ENCODE results near the gene RAB40C.

The RAB40C gene

DNA sequence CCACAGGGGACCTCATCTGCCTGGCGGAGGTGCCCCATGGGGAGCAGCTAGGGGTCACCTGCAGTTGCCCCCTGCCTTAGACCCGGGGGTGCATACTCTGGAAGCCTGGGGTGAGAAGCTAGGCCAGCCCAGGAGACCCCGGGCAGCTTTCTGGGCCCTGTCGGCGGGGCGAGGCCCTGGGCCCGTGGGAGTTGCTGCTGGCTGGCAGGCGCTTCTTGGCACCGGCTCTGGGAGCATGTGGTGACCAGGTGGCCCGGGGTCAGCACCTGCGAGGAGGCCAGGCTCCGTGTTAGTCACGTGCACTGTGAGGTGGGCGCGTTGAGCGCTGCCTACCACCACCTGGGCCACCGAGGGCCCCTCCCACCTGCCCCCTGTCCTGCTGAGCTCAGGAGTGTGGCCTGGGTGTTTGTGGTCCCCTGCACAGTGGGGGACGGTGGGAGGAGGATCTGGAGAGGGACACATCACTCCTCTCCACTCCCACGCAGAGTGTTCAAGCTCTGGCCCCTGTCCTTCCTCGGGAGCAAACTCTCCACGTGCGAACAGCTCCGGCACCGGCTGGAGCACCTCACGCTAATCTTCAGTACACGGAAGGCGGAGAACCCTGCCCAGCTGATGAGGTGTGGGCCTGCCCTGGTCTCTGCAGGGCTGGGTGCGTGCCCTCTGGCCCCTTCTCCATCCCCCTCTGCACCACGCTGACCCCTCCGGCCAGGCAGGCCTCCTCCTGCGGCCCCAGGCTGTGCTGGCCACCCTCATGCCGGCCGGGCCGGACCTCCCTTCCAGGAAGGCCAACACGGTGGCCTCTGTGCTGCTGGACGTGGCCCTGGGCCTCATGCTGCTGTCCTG is 14.3 kb upstream of the RAB40C start:
- DNase-seq: no peak

DNA sequence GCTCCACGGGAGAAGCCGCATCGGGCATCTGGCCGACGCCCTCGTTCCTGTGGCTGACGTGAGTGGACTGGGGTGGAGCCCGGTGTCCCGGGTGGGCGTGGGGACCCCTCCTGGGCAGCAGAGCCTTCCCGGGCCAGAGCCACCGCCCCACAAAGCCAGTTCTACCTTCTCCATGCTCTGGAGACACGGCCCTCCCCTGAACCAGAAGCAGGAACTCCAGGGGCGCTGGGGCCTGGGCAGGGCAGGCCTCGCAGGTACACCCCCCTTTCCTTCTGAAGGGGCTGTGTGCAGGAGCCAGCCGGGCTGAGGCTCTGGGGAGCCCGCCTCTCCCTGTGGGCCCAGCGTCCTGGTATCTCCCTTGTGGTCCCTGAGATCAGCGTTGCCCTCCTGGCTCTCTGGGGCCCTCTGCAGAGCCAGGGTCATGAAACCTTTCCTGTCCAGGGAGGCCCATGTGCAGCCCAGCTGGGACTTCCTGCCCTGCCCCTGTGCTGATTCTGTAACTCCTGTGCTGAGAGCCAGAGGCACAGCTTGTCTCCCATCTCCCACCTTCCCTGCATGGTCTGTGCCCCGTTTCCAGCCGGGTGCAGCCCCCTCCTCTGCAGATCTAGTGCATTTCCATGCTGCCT is 13.6 kb upstream of the RAB40C start:
- DNase-seq: no peak

DNA sequence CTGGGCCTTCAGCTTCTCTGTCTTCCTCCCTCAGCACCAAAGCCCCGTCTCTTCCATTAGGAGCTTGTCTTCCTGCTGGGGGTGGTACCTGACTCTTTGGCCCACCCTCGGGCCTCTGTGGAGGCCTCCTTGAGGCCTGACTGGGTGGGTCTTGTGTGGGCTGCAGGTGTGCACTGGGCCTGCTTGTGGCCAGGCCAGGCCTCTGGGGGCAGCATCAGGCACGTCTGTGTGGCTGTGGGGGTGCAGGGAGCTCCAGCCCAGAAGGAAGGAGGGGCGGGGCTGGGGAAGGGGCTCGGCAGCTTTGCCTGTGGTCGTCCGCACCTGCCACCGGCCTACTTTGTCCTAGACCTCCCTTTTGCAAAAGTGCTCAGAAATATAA is 13.1 kb upstream of the RAB40C start:
- no peak for DNase-seq

DNA sequence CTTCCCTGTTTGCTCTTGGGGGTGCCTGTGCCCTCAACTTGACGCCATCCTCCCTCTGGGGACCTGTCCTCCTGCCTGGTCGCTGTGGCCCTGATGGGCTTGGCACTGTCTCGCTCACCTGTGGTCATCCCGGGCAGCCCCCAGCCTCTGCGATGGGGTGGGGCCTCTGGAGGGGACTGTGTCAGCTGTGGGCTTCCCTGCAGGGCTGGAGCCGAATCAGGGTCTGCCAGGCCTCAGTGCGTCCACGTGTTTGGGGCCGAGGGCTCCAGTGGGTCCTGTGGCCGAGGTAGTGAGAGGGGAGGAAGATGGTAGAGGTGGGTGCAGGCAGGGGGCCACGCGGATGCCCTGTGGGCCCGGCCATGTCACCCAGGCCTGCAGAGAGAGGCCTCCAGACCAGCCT is 12.1 kb upstream of the RAB40C start:
- no peak for DNase-seq

DNA sequence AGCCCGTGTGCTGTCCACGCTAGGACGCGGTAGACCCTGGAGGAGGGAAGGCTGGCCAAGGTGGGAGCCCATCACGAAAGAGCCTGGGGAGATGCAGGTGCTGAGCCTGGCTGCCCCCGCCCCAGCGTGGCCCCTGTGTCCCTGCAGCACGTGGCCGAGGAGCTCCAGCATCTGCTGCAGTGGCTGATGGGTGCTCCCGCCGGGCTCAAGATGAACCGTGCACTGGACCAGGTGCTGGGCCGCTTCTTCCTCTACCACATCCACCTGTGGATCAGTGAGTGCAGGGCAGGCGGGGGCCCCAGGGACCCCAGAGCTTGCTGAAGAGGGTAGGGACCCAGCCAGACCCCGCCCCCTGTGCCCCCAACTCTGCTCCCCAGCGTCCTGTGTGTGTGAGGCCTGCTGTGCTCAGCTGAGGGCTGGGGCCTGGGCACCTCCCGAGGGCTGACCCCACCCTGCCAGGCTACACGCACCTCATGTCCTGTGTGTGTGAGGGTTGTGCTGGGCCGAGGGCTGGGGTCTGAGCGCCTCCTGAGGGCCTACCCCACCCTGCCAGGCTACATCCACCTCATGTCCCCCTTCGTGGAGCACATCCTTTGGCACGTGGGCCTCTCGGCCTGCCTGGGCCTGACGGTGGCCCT is 11.5 kb upstream of the RAB40C start:
- no peak for DNase-seq

DNA sequence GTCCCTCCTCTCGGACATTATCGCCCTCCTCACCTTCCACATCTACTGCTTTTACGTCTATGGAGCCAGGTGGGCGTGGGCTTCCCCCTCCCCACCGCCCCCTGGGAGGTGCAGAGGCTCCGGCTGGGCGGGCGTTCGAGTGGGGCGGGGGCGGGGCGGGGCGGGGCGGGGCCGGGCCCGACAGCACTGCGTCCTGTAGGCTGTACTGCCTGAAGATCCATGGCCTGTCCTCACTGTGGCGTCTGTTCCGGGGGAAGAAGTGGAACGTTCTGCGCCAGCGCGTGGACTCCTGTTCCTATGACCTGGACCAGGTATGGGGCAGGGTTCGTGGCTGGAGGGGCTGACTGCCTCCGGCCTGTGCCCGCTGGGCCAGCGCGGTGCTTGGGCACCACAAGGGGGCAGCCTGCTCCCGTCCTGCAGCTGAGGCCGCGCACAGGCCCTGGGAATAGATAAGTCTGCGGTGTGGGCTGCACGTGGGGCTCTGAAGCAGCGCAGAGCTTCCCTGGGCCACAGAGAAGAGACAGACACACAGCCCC is 10.9 kb upstream of the RAB40C start:
- peak; percentile 47 for DNase-seq

DNA sequence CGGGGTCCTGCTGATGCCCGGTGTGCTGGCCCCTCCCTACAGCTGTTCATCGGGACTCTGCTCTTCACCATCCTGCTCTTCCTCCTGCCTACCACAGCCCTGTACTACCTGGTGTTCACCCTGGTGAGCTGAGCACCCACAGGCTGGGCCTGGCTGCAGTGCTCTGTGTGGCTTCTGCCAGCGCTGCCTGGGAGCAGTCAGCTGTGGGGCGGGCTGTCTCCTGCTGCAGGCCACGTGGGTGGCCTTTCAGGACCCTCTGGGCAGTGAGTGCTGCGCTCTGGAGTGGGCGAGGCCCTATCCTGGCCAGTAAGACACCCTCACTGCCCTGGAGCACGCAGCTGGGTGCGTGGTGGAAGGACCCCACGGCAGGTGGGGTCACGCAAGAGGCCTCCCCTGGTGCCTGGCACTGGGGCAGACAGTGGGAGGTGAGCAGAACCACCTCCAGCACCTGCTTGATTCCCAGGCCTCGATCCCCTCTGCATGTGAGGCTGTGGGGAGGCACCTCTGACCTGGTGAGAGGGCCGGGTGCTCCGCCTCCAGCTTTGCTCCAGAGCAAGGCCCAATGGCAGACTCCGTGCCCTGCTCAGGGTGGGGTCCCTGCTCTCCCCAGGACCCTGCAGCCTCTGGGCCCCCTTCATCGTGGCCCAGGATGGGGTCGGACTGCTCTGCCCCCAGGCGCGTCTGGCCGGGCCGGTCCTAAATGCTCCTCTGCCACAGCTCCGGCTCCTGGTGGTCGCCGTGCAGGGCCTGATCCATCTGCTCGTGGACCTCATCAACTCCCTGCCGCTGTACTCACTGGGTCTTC is 9.5 kb upstream of the RAB40C start:
- DNase-seq: no peak

DNA sequence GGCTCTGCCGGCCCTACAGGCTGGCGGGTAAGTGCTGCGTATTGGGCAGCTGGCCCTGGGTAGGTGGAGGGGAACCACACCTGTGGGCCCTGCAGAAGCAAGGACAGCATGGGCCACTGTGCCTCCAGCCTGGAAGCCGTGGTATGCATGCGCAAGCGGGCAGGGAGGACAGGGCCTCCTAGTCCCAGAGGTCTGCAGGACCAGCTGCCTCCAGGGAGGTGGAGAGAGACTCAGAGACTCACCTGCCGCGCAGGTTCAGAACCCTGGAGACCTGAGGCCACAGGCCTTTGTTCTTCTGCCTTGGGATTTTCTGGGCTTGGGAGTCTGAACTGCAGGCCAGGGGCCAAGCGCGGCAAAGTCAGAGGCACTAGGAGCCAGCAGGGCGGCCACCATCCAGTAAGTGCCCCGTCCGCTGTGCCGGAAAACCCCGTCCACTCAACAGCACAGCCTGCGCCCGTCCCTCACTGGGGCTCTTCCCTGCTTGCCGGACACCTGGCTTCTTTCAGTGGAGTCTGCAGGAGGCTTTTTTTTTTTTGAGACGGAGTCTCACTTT is 8.8 kb upstream of the RAB40C start:
- DNase-seq: no peak

DNA sequence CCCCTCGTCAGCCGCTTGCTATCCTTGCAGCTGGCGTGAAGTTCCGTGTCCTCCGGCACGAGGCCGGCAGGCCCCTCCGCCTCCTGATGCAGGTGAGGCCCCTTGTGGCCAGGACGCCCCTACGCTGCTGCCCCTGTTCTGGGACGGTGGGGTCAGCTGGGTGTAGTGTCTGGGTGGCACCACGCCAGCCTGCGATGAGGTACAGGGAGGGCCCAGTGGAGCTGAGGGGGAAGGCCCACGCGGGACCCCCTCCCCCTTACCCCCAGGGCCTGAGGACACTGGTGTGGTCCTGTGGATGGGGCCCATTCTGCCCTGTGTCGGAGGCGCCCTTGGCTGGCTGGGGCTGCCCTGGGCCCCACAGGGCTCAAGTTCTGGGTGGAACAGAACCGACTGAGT is 7.7 kb upstream of the RAB40C start:
- DNase-seq: no peak

DNA sequence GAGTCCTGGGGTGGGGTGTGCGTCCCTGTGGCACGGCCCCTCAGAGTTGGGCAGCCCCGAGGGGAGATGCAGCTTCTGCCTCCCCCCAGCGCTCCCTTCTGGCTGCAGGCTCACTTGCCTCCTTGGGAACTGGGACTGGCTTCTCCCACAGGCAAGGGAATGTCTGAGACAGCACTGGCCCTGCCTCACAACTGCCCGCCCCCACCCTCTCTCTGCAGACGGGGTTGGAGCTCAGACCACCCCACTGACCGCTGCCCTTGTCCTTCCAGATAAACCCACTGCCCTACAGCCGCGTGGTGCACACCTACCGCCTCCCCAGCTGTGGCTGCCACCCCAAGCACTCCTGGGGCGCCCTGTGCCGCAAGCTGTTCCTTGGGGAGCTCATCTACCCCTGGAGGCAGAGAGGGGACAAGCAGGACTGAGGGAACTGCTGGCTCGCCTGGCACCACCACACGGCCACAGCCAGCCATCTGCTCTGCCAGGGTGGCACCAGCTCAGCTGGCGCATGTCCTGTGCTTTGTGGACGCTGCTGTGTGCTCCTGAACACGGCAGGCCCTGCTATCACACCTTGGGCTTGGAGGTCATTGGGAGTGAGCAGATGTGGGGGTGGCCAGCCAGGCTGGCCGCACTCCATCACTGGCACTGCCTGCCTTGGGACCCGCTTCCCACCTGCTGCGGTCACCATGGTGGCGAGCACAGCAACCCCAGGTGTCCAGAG is 7.1 kb upstream of the RAB40C start:
- no peak for DNase-seq

DNA sequence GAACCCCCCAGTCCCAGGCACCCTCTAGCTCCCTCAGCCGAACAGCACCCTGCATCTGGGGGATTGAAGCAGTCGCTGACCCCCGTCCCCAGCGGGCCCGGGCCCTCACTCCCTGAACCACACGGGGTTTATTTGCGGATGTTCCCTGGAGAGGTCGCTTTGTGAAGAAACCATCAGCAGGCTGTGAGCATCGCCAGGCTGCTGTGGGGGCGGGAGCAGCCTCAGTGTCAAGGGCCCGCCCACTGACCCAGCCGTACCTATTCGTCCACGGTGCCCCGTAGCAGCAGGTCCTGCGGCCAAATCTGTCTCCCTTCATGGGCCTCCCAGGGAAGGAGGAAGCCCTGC is 6.4 kb upstream of the RAB40C start:
- no peak for DNase-seq

DNA sequence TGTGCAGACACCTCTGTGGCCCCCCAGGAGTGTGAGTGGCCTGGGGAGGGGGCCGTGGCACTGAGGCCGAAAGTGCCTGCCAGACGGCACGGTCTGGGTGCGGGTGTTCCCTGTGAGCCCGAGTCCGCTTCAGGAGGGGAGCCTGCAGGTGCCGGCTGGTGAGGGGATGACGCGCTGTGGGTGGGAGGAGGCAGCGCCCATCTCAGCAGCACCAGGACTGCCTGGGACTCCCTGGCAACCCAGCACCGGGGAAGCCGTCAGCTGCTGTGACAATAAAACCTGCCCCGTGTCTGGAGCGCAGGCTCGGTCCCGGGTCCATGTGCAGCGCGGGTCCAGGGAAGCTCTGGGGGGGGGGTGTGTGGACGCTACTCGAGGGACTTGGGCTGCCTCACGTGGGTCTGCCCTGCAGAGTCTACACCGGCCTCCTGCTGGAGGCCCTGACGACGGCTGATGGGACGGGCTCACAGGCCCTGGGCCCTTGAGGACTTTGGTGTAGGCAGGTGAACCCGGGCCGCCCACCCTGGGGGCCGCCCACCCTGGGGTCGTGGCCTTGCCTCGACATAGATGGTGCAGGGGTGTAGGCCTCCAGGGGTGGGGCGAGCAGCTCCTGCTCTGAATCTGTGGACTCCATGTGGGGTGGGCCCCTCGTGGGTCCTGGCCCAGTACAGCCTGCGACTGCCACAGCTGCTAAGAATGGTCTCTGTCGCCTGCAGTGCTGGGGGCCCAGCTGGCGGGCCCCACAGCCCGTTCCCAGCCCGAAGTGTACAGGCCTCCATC is 5.9 kb upstream of the RAB40C start:
- no peak for DNase-seq

DNA sequence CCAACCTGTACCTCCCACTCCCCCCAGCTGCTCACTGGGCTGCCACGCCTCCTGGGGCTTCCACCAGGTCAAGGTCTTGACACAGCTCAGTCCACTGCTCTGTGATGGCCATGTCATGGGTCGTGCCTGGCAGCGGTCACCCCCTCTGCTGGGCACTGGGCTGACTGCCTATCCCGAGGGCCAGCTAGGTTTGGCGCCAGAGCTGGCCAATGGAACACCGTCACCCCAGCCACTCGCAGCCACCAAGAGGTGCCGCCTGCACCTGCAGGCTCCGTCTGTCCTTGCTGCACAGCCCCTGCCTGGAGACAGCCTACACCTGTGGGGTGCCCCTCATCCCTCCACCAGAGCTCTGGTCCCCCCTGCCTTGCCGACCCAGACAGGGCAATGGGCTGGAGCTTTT is 4.5 kb upstream of the RAB40C start:
- no peak for DNase-seq

DNA sequence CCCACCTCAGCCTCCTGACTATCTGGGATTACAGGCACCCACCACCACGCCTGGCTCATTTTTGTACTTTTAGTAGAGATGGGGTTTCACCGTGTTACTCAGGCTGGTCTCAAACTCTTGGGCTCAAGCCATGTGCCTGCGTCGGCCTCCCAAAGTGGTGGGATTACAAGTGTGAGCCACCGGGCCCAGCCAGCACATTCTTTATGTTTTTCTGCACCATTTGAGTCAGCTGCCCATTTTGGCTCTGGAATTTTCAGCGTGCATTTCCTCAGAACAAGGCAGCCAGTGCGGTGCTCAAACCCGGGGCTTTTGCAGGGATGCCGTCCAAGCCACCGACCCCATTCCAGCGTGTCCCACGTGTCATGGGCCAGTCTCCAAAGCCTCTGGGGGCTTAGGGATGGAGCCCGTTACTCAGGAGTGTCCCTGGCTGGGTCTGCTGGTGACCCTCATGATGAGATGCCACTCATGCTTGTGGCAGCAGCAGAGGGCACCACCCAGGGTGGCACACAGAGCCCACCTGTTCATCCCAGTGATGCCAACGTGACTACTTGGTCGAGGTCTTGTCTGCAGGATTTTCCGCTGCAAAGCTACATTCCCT is 3.7 kb upstream of the RAB40C start:
- DNase-seq: no peak

DNA sequence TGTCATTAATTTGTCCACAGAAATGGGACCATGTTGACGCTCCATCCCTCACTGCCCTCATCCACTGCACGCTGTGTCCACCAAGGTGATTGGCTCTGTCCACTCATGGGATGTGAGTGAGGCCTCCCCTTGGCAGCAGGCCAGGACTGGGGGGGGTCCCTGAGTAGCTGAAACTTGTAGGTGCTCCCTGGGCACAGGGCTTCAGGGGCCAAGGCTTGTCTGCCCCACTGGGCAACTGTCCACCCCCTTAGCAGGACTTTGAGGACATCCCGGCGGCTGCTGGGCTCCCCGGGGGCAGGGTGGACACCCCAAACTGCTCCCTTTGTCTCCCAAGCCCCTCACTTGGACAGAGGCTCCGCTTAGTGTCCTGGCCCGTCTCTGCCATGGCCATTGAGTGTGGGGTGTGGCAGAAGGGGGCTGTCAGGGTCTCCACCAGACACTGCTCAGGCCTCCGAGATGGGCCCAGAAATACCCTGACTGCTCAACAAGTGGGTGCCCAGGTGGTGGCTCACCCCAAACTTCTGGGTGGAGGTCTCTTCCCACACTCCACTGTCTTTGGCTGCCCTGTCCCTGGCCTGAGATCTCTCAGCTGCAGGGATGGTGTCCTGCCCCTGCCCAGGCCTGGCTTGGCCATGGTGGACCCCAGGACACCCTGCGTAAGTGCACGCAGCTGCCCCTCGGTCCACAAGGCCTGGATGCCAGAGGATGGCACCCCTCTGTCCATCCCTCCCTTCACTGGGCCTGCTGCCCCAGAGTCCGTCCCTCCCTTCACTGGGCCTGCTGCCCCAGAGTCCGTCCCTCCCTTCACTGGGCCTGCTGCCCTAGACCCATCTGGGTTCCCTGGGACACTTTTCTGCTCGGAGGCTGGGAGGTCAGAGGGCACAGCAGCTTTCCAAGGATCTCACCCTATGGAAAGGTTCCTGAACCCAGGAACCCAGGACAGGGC is 2.9 kb upstream of the RAB40C start:
- no peak for DNase-seq

DNA sequence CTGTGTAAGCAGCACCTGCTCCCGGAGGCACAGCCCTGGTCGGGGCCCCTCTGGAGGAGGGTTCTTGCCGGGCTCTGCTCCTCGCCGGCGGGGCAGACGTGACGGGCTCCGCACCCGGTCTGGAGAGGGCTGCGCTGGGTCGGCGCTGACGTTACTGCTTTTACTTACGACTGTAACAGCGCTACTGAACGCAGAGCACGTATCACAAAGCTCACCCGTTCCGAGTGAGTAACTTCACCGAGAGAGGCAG is 1.3 kb upstream of the RAB40C start:
- peak; percentile 45 for DNase-seq

DNA sequence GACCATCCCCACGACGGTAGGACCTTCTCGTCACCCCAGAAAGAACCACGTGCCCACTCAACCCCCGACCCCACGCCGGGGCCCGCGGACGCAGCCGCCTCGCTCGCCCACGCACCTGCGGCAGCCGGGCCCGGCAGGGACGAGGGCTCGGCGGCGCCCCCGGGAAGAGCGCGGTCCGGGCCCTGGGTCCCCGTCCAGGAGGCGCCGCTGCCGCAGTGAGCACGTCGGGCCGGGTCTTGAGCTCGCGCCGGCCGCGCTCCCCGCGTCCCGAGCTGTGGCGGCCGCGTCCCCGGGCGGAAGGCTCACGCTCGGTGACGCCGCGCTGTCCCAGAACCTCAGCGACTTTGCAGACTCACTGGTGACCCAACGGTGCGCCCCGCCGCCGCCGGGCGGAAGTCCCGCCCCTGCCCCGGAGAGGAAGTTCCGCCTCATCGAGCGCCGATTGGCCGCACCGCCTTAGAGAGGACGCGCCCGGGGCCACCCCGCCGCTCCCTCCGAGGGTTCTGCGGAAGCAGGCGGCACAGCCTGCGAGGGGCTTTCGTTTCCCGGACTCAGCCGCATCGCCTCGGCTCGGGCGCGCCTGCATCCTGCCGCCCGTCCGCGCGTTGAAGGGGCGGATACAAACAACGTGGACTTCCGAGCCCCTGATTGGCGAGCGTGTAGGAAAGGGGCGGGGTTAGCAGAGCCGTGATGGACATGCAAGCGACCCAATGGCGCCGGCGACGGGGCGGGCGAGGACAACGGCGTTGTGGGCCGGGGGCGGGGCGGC is 793 bp upstream of the RAB40C start:
- DNase-seq: peak; percentile 97

DNA sequence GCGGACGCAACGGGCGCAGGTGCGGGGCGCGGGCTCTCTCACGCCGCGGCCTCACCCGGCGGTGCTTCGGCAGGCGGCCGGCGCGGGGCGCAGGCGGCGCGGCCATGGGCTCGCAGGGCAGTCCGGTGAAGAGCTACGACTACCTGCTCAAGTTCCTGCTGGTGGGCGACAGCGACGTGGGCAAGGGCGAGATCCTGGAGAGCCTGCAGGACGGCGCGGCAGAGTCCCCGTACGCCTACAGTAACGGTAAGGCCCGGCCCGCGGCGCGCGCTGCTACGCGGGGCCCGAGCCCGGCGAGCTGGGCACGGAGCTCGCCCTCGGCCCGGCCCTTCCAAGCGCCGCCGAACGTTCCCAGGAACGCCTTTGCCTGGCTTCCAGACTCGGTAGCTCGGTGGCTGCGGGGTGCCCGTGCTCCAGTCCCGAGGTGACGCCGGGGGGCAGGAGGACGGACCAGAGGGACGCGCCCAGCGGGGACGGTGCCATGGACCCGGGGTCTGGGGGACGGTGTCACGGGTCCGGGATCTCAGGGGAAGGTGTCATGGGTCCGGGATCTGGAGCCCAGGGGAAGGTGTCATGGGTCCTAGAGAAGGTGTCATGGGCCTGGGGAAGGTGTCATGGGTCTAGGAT is 435 bp downstream of the RAB40C start:
- no peak for DNase-seq

DNA sequence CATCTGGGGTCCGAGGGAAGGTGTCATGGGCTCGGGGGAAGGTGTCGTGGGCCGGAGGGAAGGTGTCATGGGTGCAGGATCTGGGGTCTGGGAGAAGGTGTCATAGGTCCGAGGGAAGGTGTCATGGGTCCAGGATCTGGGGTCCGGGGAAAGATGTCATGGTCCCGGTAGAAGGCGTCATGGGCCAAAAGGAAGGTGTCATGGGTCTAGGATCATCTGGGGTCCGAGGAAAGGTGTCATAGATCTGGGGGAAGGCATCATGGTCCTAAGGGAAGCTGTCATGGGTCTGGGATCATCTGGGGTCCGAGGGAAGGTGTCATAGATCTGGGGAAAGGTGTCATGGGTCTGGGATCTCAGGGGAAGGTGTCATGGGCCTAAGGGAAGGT is 942 bp downstream of the RAB40C start:
- DNase-seq: no peak
